ENCODE data around the gene RAB6B. TPM values are rescaled to one million over a fixed set of nuclear protein-coding genes. Genes with fewer than 3 reads are reported as not detected.

Gene RAB6B
- total and polyA plus RNA-seq, 2 experiments from 2014 or later = 1.2 to 3.9 TPM

GRCh38 chr3:133943639-133944141, 48.0 kb upstream of the RAB6B start:
- no peak overlapping the region for H3K27ac Mint-ChIP-seq
- H3K4me3 Mint-ChIP-seq = no peak overlapping the region
- Histone ChIP-seq H2AFZ (no peak overlapping the region), H3K4me2 (no peak overlapping the region), H3K9me2 (ENCODE audit: insufficient read depth) (no peaks in the 10 kb centered on the region), H3K79me2 (replicated peaks; ENCODE audit: insufficient read depth) (no peaks in the 10 kb centered on the region), H3K27me3 (ENCODE audit: insufficient read depth) (no peaks in the 10 kb centered on the region), H3K4me3 (no peak overlapping the region), H3K27ac (ENCODE audit: low read depth) (no peak overlapping the region), H3K36me3 (ENCODE audit: insufficient read depth) (no peaks in the 10 kb centered on the region), H3F3A (replicated peaks; ENCODE audit: low read depth) (no peaks in the 10 kb centered on the region), H4K20me1 (replicated peaks; ENCODE audit: insufficient read depth) (no peaks in the 10 kb centered on the region), H3K4me1 (ENCODE audit: insufficient read depth) (no peaks in the 10 kb centered on the region)
- DNase-seq (ENCODE audit: low spot score) (no peak), ATAC-seq (no peak)
- no peak for TF ChIP-seq NANOG (IDR thresholded peaks at IDR 0.05; ENCODE audit: borderline replicate concordance)
- TF ChIP-seq POLR2AphosphoS5 (IDR thresholded peaks at IDR 0.05; ENCODE audit: low read depth) = no peak
- TF ChIP-seq JUNB (IDR thresholded peaks at IDR 0.05; ENCODE audit: unreplicated experiment) = no peak
- no peak for TF ChIP-seq ZNF331 (CRISPR knock-in tag; IDR thresholded peaks at IDR 0.05; ENCODE audit: low read depth)
- TF ChIP-seq CREB1 (CRISPR knock-in tag; IDR thresholded peaks at IDR 0.05; ENCODE audit: low read depth) = no peak
- TF ChIP-seq CTCF (conservative IDR thresholded peaks at IDR 0.05; ENCODE audit: low read depth in 2 of 2) = no peak
- TF ChIP-seq, protein P1, sequence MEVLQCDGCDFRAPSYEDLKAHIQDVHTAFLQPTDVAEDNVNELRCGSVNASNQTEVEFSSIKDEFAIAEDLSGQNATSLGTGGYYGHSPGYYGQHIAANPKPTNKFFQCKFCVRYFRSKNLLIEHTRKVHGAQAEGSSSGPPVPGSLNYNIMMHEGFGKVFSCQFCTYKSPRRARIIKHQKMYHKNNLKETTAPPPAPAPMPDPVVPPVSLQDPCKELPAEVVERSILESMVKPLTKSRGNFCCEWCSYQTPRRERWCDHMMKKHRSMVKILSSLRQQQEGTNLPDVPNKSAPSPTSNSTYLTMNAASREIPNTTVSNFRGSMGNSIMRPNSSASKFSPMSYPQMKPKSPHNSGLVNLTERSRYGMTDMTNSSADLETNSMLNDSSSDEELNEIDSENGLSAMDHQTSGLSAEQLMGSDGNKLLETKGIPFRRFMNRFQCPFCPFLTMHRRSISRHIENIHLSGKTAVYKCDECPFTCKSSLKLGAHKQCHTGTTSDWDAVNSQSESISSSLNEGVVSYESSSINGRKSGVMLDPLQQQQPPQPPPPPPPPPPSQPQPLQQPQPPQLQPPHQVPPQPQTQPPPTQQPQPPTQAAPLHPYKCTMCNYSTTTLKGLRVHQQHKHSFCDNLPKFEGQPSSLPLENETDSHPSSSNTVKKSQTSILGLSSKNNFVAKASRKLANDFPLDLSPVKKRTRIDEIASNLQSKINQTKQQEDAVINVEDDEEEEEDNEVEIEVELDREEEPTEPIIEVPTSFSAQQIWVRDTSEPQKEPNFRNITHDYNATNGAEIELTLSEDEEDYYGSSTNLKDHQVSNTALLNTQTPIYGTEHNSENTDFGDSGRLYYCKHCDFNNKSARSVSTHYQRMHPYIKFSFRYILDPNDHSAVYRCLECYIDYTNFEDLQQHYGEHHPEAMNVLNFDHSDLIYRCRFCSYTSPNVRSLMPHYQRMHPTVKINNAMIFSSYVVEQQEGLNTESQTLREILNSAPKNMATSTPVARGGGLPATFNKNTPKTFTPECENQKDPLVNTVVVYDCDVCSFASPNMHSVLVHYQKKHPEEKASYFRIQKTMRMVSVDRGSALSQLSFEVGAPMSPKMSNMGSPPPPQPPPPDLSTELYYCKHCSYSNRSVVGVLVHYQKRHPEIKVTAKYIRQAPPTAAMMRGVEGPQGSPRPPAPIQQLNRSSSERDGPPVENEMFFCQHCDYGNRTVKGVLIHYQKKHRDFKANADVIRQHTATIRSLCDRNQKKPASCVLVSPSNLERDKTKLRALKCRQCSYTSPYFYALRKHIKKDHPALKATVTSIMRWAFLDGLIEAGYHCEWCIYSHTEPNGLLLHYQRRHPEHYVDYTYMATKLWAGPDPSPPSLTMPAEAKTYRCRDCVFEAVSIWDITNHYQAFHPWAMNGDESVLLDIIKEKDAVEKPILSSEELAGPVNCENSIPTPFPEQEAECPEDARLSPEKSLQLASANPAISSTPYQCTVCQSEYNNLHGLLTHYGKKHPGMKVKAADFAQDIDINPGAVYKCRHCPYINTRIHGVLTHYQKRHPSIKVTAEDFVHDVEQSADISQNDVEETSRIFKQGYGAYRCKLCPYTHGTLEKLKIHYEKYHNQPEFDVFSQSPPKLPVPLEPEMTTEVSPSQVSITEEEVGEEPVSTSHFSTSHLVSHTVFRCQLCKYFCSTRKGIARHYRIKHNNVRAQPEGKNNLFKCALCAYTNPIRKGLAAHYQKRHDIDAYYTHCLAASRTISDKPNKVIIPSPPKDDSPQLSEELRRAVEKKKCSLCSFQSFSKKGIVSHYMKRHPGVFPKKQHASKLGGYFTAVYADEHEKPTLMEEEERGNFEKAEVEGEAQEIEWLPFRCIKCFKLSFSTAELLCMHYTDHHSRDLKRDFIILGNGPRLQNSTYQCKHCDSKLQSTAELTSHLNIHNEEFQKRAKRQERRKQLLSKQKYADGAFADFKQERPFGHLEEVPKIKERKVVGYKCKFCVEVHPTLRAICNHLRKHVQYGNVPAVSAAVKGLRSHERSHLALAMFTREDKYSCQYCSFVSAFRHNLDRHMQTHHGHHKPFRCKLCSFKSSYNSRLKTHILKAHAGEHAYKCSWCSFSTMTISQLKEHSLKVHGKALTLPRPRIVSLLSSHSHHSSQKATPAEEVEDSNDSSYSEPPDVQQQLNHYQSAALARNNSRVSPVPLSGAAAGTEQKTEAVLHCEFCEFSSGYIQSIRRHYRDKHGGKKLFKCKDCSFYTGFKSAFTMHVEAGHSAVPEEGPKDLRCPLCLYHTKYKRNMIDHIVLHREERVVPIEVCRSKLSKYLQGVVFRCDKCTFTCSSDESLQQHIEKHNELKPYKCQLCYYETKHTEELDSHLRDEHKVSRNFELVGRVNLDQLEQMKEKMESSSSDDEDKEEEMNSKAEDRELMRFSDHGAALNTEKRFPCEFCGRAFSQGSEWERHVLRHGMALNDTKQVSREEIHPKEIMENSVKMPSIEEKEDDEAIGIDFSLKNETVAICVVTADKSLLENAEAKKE (CRISPR knock-in tag; IDR thresholded peaks at IDR 0.05) = no peak
- TF ChIP-seq, protein P2, sequence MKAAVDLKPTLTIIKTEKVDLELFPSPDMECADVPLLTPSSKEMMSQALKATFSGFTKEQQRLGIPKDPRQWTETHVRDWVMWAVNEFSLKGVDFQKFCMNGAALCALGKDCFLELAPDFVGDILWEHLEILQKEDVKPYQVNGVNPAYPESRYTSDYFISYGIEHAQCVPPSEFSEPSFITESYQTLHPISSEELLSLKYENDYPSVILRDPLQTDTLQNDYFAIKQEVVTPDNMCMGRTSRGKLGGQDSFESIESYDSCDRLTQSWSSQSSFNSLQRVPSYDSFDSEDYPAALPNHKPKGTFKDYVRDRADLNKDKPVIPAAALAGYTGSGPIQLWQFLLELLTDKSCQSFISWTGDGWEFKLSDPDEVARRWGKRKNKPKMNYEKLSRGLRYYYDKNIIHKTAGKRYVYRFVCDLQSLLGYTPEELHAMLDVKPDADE (IDR thresholded peaks at IDR 0.05) = no peak
- TF ChIP-seq, protein P3, sequence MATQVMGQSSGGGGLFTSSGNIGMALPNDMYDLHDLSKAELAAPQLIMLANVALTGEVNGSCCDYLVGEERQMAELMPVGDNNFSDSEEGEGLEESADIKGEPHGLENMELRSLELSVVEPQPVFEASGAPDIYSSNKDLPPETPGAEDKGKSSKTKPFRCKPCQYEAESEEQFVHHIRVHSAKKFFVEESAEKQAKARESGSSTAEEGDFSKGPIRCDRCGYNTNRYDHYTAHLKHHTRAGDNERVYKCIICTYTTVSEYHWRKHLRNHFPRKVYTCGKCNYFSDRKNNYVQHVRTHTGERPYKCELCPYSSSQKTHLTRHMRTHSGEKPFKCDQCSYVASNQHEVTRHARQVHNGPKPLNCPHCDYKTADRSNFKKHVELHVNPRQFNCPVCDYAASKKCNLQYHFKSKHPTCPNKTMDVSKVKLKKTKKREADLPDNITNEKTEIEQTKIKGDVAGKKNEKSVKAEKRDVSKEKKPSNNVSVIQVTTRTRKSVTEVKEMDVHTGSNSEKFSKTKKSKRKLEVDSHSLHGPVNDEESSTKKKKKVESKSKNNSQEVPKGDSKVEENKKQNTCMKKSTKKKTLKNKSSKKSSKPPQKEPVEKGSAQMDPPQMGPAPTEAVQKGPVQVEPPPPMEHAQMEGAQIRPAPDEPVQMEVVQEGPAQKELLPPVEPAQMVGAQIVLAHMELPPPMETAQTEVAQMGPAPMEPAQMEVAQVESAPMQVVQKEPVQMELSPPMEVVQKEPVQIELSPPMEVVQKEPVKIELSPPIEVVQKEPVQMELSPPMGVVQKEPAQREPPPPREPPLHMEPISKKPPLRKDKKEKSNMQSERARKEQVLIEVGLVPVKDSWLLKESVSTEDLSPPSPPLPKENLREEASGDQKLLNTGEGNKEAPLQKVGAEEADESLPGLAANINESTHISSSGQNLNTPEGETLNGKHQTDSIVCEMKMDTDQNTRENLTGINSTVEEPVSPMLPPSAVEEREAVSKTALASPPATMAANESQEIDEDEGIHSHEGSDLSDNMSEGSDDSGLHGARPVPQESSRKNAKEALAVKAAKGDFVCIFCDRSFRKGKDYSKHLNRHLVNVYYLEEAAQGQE (IDR thresholded peaks at IDR 0.05; ENCODE audit: unreplicated experiment) = no peak
- TF ChIP-seq EZH2phosphoT487 (IDR thresholded peaks at IDR 0.05; ENCODE audit: unreplicated experiment) = no peak
- TF ChIP-seq ZNF114 (CRISPR knock-in tag; IDR thresholded peaks at IDR 0.05) = no peak
- no peak for TF ChIP-seq EZH2 (IDR thresholded peaks at IDR 0.05; ENCODE audit: low read depth, unreplicated experiment)
- TF ChIP-seq STAT1 (IDR thresholded peaks at IDR 0.05; ENCODE audit: unreplicated experiment) = no peak
- no peaks in the 10 kb centered on the region for H3K36me3 Mint-ChIP-seq (ENCODE audit: low read depth)
- peaks cover 2% of the 10 kb centered on the region for H3K27me3 Mint-ChIP-seq (ENCODE audit: insufficient read depth, low read depth, poor library complexity)
- H3K9me3 Mint-ChIP-seq = no peaks in the 10 kb centered on the region; the same call in 2 of the 3 replicates
- H3K4me1 Mint-ChIP-seq = peaks cover 9% of the 10 kb centered on the region
